Liver (tissue), 9 donors: ENCODE results near the gene LRRC63. TPM values are rescaled to one million over a fixed set of nuclear protein-coding genes. Genes with fewer than 3 reads are reported as not detected.

Experiments
- DNase-seq: peaks from one replicate; pipeline ENCODE4 v3.0.0-alpha.2; 2017; ENCODE audit warnings: low spot score
- H3K27ac ChIP-seq, 2 donors: one replicate each; pipeline ENCODE4 v1.7.0; 2013; ENCODE audit warnings: inconsistent platforms in 2 of 2, low read length in 2 of 2, control low read depth in 1 of 2, low read depth in 1 of 2, mild to moderate bottlenecking in 1 of 2
- H3K27me3 ChIP-seq, 4 donors: one replicate each; pipeline versions ENCODE4 v1.6.1 to v1.7.0; 2013; ENCODE audit warnings: low read length in 3 of 4, inconsistent platforms in 1 of 4, mild to moderate bottlenecking in 1 of 4, moderate library complexity in 1 of 4; ENCODE audit not compliant: control insufficient read depth in 4 of 4, insufficient read depth in 4 of 4
- H3K36me3 ChIP-seq, 4 donors: one replicate each; pipeline versions ENCODE4 v1.6.1 to v1.7.0; 2013; ENCODE audit warnings: low read length in 3 of 4, mild to moderate bottlenecking in 3 of 4, low read depth in 1 of 4, moderate library complexity in 1 of 4; ENCODE audit not compliant: control insufficient read depth in 4 of 4, insufficient read depth in 3 of 4
- H3K4me1 ChIP-seq, 4 donors: one replicate each; pipeline versions ENCODE4 v1.6.1 to v1.7.0; 2013; ENCODE audit warnings: low read length in 3 of 4, mild to moderate bottlenecking in 3 of 4, moderate library complexity in 1 of 4; ENCODE audit not compliant: control insufficient read depth in 4 of 4, insufficient read depth in 4 of 4
- H3K4me3 ChIP-seq, 3 donors: one replicate each; pipeline versions ENCODE4 v1.6.1 to v1.7.0; 2013; ENCODE audit warnings: low read length in 3 of 3, control low read depth in 1 of 3, low read depth in 1 of 3, mild to moderate bottlenecking in 1 of 3
- H3K9ac ChIP-seq, 2 donors: one replicate each; pipeline ENCODE4 v1.7.0; 2013; ENCODE audit warnings: low read length in 2 of 2, mild to moderate bottlenecking in 2 of 2, moderate library complexity in 2 of 2, control low read depth in 1 of 2, low read depth in 1 of 2
- H3K9me3 ChIP-seq, 4 donors: one replicate each; pipeline versions ENCODE4 v1.6.1 to v1.7.0; 2013; ENCODE audit warnings: low read length in 3 of 4; ENCODE audit not compliant: control insufficient read depth in 4 of 4
- ATF3 ChIP-seq: IDR thresholded peaks from 2 replicates; pipeline ENCODE4 v1.6.1; 2016; ENCODE audit warnings: antibody characterized with exemption
- FOXA1 ChIP-seq: IDR thresholded peaks from 2 replicates; pipeline ENCODE4 v1.6.1; 2016; ENCODE audit warnings: antibody characterized with exemption
- FOXA2 ChIP-seq: IDR thresholded peaks from 2 replicates; pipeline ENCODE4 v1.6.1; 2016; ENCODE audit warnings: antibody characterized with exemption
- GABPA ChIP-seq, 2 donors: IDR thresholded peaks in 1 of 2; conservative IDR thresholded peaks in 1 of 2; 2 replicates each; pipeline ENCODE4 v1.6.1; 2016; ENCODE audit warnings: antibody characterized with exemption in 2 of 2, mild to moderate bottlenecking in 1 of 2, moderate library complexity in 1 of 2
- HNF4A ChIP-seq, 2 donors: conservative IDR thresholded peaks; 2 replicates each; pipeline ENCODE4 v1.6.1; 2016; ENCODE audit warnings: antibody characterized with exemption in 2 of 2, mild to moderate bottlenecking in 2 of 2
- HNF4G ChIP-seq: IDR thresholded peaks from 2 replicates; pipeline ENCODE4 v1.6.1; 2016; ENCODE audit warnings: antibody characterized with exemption
- JUND ChIP-seq, 2 donors: IDR thresholded peaks; 2 replicates each; pipeline ENCODE4 v1.6.1; 2016; ENCODE audit warnings: antibody characterized with exemption in 2 of 2
- MAX ChIP-seq: IDR thresholded peaks from 2 replicates; pipeline ENCODE4 v1.6.1; 2016; ENCODE audit warnings: antibody characterized with exemption
- NR2F2 ChIP-seq: IDR thresholded peaks from 2 replicates; pipeline ENCODE4 v1.6.1; 2016; ENCODE audit warnings: antibody characterized with exemption
- RAD21 ChIP-seq, 2 donors: IDR thresholded peaks; 2 replicates each; pipeline ENCODE4 v1.6.1; 2016; ENCODE audit warnings: antibody characterized with exemption in 2 of 2, mild to moderate bottlenecking in 2 of 2
- REST ChIP-seq: IDR thresholded peaks from 2 replicates; pipeline ENCODE4 v1.6.1; 2016; ENCODE audit warnings: antibody characterized with exemption, mild to moderate bottlenecking
- RXRA ChIP-seq, 2 donors: IDR thresholded peaks; 2 replicates each; pipeline ENCODE4 v1.6.1; 2017 to 2018; ENCODE audit warnings: antibody characterized with exemption in 2 of 2, mild to moderate bottlenecking in 1 of 2
- SP1 ChIP-seq: IDR thresholded peaks from 2 replicates; pipeline ENCODE4 v1.6.1; 2018; ENCODE audit warnings: antibody characterized with exemption, mild to moderate bottlenecking
- TAF1 ChIP-seq: conservative IDR thresholded peaks from 2 replicates; pipeline ENCODE4 v1.6.1; 2016; ENCODE audit warnings: antibody characterized with exemption, mild to moderate bottlenecking
- YY1 ChIP-seq: IDR thresholded peaks from 2 replicates; pipeline ENCODE4 v1.6.1; 2016; ENCODE audit warnings: antibody characterized with exemption, mild to moderate bottlenecking
- WGBS: extraction: QIAGEN DNeasy Blood & Tissue Kit; methylation state at CpG from one replicate; pipeline ENCODE4 v1.1.7; 2013; 5-methylcytosine and 5-hydroxymethylcytosine counted together
- polyA plus RNA-seq, 2 donors: library from polyadenylated mRNA; stranded (reverse) in 1 of 2; unstranded in 1 of 2; fragments of 200-250 nt in 1 of 2; fragments of >200 nt in 1 of 2; fragmentation: Nextera tagmentation in 1 of 2; extraction: Ambion mirVana in 1 of 2; gene quantifications; one replicate each; pipeline versions ENCODE4 v1.2.1 to v1.2.3, GENCODE V29; 2013 to 2015
- total RNA-seq, 2 donors: library from RNA; depleted of rRNA; stranded (reverse); fragments of >200 nt; gene quantifications; one replicate each; pipeline ENCODE4 v1.2.3, GENCODE V29; 2014
- donor health status: healthy.
- donor health status: healthy.
- donor health status: healthy.
- donor health status: healthy.
- donor health status: healthy.

The LRRC63 gene
- total and polyA plus RNA-seq, 4 donors, result 0.03 to 0.84 (median 0.09) TPM

GRCh38 chr13:46265292-46265691, 53.6 kb downstream of the LRRC63 start (continued):
- TF ChIP-seq ATF3 (no peak), FOXA1 (no peak)

GRCh38 chr13:46267166-46267565, 55.4 kb downstream of the LRRC63 start:
- 83% methylated on average over 2 of the region's 2 CpGs for WGBS
- H3K4me3 ChIP-seq, result no peak overlapping the region
- H3K9me3 ChIP-seq, result no peaks in the 10 kb centered on the region
- DNase-seq, result no peak
- no peaks in the 10 kb centered on the region for H3K36me3 ChIP-seq
- H3K27ac ChIP-seq, result no peak overlapping the region
- no peak overlapping the region for H3K9ac ChIP-seq
- peaks cover 0 to 4% (median 0%) of the 10 kb centered on the region in 4 donors for H3K27me3 ChIP-seq
- H3K4me1 ChIP-seq, result no peaks in the 10 kb centered on the region
- no peak for TF ChIP-seq SP1
- TF ChIP-seq GABPA (IDR thresholded peaks at IDR 0.05 in 1 of 2, conservative IDR thresholded peaks at IDR 0.05 in 1 of 2), result no peak
- no peak for TF ChIP-seq RAD21 (IDR thresholded peaks at IDR 0.05)
- no peak for TF ChIP-seq FOXA1
- TF ChIP-seq YY1, result no peak
- TF ChIP-seq HNF4G, result no peak
- no peak for TF ChIP-seq MAX
- TF ChIP-seq TAF1, result no peak
- no peak for TF ChIP-seq FOXA2
- no peak for TF ChIP-seq REST
- TF ChIP-seq RXRA (IDR thresholded peaks at IDR 0.05), result no peak

- Histone ChIP-seq H3K4me1 (no peaks in the 10 kb centered on the region), H3K4me3 (no peak overlapping the region), H3K9me3 (no peaks in the 10 kb centered on the region), H3K27me3 (no peaks in the 10 kb centered on the region), H3K9ac (no peak overlapping the region), H3K27ac (no peak overlapping the region), H3K36me3 (no peaks in the 10 kb centered on the region)
- DNase-seq, result no peak
- 86% methylated on average over 6 of the region's 6 CpGs for WGBS
- no peak for TF ChIP-seq ATF3
Measured at GRCh38 chr13:46270416-46270815, 58.7 kb downstream of the LRRC63 start.

GRCh38 chr13:46274094-46274698, 62.5 kb downstream of the LRRC63 start:
- Histone ChIP-seq H3K36me3 (no peaks in the 10 kb centered on the region), H3K9me3 (no peaks in the 10 kb centered on the region), H3K27ac (no peak overlapping the region), H3K9ac (no peak overlapping the region), H3K4me3 (no peak overlapping the region), H3K4me1 (no peaks in the 10 kb centered on the region), H3K27me3 (no peaks in the 10 kb centered on the region)
- DNase-seq, result no peak
- 93% methylated on average over 3 of the region's 3 CpGs for WGBS
- no peak for TF ChIP-seq JUND (IDR thresholded peaks at IDR 0.05)
- TF ChIP-seq FOXA2, result no peak
- no peak for TF ChIP-seq RXRA (IDR thresholded peaks at IDR 0.05)
- TF ChIP-seq HNF4A (conservative IDR thresholded peaks at IDR 0.05), result no peak
- TF ChIP-seq NR2F2, result no peak
- TF ChIP-seq SP1, result no peak
